HG02852 (cell line): ENCODE data around the gene CRHR1.

Experiments
- ATAC-seq: cut with Tn5 transposase; IDR thresholded peaks from one replicate; pipeline ENCODE4 v1.9.1; 2021; ENCODE audit warnings: mild to moderate bottlenecking, moderate library complexity; ENCODE audit not compliant: unreplicated experiment

Gene CRHR1

GRCh38 chr17:45820052-45820780 lies 36.1 kb downstream of the CRHR1 start:
- ATAC-seq: no peak

- ATAC-seq: no peak
These were observed 37.0 kb downstream of the CRHR1 start for GRCh38 chr17:45821147-45821546.

DNA sequence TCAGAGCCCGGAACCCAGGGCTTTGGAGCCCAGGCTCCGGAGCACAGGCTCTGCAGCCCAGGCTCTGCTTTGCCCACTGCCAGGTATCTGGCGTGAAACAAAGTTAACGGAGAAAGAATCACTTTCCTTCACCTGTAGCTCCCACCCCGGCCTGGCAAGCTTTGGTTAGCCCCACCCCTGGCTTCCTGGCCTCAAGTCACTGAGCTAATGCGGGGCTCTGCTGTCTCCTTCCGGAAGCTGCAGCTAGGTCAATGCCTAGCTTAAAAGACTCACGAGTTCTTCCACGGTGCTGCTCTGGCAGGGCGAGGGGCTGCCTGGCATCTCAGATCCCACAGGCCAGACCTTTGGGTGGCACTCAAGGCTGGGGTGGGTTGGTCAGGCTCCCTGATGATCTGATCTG lies 39.5 kb downstream of the CRHR1 start:
- ATAC-seq: no peak

- no peak for ATAC-seq
These were observed 40.4 kb downstream of the CRHR1 start for GRCh38 chr17:45824475-45824874.

GRCh38 chr17:45824901-45825492 lies 40.9 kb downstream of the CRHR1 start:
- no peak for ATAC-seq

DNA sequence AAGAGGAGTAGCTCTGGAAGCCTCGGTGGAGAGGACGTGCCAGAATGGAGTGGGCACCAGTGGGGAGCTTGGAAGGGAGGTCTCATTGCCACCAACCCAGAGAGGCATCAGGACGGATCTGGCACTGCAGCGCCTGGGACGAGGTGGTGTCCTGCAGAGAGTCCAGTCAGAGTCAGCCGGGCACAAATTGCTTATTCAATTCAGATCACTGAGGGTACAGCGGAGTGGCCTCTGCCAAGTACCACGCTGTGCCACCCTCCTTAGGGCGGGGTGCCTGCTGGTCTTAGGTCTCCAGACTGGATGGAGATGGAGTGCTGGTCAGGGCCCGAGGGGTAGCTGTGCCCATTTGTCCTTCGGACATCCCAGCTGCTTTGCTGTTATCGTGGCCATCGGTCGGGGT lies 41.7 kb downstream of the CRHR1 start:
- no peak for ATAC-seq

DNA sequence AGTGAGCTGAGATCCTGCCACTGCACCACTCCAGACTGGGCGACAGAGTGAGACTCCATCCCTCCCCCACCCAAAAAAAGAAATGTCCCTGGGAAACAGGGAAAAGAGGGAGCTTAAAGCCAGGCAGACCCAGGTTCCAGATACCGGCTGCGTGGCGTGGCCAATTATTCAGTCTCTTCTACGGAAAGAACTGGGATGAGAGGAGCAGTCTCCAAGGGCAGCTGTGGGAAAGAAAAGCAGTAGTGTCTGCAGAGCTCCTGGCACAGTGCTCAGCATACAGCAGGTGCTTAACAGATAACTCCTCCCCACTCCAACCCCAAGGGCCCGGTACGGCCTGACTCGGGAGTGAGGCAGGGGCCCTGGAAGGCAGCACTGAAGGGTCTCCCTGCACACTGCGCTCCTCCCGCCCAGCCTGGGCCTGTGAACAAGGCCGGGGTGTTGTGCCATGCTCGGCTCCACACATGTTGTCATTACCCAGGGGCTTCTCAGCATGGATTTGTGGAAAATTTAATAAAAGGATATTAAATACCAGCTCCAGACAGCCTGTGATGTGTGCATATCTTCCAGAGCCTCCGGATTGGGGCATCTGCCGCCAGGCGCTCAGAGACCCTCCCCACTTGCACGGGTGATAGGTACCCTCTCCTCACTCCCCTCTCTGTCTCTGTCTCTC lies 42.9 kb downstream of the CRHR1 start:
- no peak for ATAC-seq

- no peak for ATAC-seq
These were observed 44.1 kb downstream of the CRHR1 start for GRCh38 chr17:45828171-45828570.

DNA sequence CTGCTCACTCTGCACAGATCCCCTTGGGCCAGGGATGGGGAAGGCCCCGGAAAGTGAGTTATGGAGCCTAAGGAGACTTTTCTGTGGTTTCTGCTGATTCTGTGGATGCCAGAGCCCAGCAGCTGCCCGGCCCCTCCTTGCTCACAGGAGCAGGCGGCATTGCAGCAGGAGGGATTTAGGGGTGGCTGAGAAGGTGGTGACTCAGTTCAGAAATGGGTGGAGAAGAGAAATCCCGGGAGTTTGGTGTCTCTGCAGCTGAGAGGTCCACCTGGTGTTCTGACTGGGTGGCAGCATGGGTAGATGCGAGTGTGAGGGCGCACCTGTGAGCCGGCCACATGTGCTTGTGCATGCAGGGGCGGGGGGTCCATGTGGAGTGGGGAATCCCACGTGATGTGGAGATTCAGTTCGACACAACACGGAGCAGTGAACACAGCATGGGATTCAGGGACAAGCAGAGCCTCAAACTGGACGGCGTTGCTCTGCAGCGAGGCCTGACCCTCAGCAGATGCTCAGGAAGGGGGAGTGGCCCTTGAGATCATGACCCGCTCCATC lies 44.5 kb downstream of the CRHR1 start:
- no peak for ATAC-seq

DNA sequence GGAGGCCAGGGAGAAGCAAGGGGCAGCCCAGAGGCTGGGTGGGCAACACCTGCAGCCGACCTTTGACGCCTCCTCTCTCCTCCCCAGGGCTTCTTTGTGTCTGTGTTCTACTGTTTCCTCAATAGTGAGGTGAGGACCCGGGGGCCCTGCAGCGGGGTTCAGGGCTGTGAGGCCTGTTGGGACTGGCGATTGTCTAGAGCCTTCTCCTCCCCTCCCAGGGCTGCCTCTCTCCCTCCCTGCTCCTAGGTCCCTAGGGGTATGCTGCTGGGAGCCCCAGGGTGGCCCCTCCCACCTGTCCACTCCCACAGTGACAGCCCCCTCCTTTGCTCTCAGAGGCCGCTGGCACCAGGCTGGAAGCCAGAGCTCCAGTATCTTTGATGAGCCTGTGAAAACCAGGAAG lies 49.8 kb downstream of the CRHR1 start:
- no peak for ATAC-seq

GRCh38 chr17:45834471-45835396 lies 50.6 kb downstream of the CRHR1 start:
- ATAC-seq: no peak

DNA sequence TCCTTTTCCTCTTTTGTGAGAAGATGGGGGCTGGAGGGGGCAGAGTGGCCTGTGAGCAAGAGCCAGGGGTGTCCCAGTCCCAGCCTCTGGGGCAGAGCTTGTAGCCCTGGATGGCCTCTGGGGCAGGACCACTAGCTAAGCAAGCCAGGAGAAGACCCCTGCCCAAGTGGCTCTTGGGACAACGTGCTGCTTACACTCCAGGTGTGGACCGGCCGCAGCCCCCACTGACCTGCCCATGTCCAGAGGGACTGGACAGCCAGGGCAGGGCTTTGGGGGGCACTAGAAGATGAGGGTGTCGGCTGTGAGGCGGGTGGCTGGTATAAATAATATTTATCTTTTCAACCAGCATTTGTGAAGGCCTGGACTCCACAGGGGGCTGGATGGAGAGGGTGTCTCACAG lies 51.4 kb downstream of the CRHR1 start:
- no peak for ATAC-seq

GRCh38 chr17:45836047-45837044 lies 52.2 kb downstream of the CRHR1 start:
- ATAC-seq: no peak

DNA sequence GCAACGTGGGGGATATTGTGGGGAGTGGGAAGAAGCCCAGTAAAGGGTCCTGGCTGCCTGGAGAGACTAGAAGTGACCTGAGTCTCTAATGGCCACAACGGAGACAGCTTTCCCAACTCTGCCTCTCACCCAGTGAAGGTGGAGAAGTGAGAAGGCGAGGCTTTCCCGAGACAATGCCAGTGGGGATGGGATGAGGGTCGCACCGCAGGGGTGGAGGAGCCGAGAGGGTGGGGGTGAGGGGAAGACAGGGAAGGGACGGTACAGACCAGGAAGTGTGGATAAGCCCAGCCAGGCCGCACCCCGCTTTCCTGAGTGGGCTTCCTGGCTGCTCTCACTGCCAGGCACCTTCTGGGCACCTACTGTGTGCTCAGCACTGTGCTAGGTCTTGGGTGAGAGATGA lies 53.1 kb downstream of the CRHR1 start:
- ATAC-seq: no peak

DNA sequence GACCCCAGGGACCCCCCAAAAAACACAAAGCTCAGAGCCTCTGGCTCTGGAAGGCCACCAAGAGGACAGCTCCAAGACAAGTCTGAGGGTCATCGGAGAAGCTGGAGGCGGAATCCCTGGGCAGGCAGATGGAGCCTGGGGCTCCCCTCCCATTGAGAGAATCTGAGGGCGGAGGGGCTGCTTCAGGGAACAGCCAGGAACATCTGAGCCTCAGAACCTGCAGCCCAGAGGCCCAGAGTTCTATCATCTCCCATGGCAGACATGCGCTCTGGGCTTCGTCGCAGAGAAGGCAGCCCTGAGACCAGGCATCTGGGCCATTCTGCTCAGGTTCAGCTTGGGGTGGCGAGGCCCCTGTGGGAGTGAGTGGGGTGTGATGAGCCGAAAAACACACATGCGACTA lies 53.5 kb downstream of the CRHR1 start:
- ATAC-seq: no peak

- no peak for ATAC-seq
These were observed 54.7 kb downstream of the CRHR1 start for GRCh38 chr17:45838751-45839295.

DNA sequence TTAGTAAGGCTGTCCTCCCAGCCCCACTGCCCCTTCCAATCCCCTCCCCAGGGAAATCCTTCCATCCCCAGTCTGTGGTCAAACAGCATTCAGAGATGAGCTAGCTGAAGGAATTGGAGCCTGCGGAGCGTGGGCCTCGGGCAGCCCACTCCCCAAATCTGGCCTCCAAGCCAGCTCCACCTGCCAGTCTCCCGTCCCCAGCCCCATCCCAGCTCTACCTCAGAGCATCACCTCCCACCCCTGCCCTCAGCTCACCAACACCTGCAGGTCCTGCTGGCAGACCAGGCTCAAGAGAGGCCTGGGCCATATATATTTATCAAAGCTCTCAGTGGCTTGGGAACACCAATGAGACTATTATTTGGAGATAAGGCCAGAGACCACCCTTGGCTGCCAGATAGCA lies 55.3 kb downstream of the CRHR1 start:
- ATAC-seq: no peak

GRCh38 chr17:45841186-45841585 lies 57.1 kb downstream of the CRHR1 start:
- no peak for ATAC-seq

DNA sequence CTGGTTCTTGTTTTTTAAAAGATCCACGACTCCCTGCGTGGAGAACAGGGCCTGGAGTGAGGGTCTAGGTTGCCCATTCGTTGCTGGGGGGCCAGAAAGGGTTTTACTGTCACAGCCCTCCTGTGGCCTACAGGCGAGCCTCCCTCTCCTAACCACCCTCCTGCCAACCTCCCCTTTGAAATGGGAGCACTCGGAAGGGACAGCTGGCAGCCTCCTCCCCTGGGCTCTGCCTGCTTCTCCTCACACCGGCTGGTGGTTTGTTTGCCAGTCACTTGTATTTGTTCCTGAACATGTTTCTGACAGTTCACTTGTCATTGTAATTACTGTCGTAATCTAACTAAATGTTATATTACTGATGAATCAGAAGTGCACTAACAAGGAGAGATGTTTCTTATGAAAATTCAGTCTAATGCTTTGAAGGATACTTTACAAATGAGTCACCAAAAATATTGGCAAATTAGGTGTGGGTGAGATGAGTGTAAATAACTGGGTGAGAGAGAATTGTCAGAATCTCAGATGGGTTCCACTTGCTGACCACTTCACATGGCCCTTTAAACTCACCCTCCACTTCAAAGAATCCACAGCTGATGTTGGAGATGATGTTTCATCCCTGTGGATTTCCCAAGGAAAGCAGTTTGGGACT lies 57.9 kb downstream of the CRHR1 start:
- ATAC-seq: no peak
